ENCODE measurements around the gene TCAIM. TPM values are rescaled to one million over a fixed set of nuclear protein-coding genes. Genes with fewer than 3 reads are reported as not detected.

TCAIM gene
- total RNA-seq, 1 experiment from 2014 or later: 24.9 TPM

DNA sequence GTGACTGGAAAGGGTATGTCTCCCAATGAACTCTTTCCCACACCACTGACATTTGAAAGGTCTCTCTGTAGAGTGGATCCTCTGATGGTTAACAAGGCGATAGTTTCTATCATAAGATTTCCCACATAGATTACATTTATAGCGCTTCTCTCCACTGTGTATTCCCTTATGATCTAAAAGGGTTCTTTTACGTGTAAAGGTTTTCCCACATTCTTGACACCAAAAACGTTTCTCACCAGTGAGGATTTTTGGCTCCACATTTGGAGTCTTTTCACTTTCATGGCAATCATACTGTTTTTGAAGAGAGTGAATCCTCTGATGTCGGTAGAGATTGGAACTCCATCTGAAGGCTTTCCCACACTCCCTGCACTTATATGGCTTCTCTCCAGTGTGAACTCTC is 108.4 kb downstream of the TCAIM start:
- H3K27ac Mint-ChIP-seq (ENCODE audit: unreplicated experiment): no peak overlapping the region
- H3K4me1 Mint-ChIP-seq (ENCODE audit: low read depth, unreplicated experiment): no peaks in the 10 kb centered on the region
- H3K4me3 Mint-ChIP-seq (ENCODE audit: low read depth, unreplicated experiment): no peak overlapping the region
- TF ChIP-seq, protein P1, sequence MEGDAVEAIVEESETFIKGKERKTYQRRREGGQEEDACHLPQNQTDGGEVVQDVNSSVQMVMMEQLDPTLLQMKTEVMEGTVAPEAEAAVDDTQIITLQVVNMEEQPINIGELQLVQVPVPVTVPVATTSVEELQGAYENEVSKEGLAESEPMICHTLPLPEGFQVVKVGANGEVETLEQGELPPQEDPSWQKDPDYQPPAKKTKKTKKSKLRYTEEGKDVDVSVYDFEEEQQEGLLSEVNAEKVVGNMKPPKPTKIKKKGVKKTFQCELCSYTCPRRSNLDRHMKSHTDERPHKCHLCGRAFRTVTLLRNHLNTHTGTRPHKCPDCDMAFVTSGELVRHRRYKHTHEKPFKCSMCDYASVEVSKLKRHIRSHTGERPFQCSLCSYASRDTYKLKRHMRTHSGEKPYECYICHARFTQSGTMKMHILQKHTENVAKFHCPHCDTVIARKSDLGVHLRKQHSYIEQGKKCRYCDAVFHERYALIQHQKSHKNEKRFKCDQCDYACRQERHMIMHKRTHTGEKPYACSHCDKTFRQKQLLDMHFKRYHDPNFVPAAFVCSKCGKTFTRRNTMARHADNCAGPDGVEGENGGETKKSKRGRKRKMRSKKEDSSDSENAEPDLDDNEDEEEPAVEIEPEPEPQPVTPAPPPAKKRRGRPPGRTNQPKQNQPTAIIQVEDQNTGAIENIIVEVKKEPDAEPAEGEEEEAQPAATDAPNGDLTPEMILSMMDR (IDR thresholded peaks at IDR 0.05; ENCODE audit: unreplicated experiment): no peak
- DNase-seq: no peak
- peaks cover 14% of the 10 kb centered on the region for H3K9me3 Mint-ChIP-seq (ENCODE audit: low read depth, unreplicated experiment)
- H3K36me3 Mint-ChIP-seq (ENCODE audit: insufficient read depth, unreplicated experiment): peaks cover 28% of the 10 kb centered on the region
- intact Hi-C loops (cut with micrococcal nuclease; ENCODE audit: unreplicated experiment): no loop called here
- CTCF ChIA-PET: no interaction called here
- H3K27me3 Mint-ChIP-seq (ENCODE audit: unreplicated experiment): no peaks in the 10 kb centered on the region
- BruUV-seq (replicated peaks): no TSS peak

DNA sequence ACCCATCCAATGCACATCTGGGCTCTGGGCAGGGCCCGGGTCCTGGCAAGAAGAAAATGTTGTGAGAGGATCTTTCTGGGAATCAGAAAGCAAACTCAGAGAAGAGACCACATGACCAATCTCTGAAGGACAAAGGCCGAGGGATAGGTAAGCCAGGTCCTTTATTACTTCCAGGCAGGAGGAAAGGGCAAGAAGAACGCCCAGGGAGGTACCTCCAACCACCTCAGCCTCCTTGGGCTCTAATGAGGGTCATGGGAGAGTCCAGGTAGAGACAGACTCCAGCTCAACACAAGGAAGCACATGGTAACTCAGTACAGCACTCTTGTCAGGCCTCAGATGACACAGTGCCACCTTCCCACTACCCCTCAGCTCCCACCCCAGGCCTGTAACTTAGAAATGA is 112.9 kb downstream of the TCAIM start:
- Mint-ChIP-seq H3K27ac (ENCODE audit: unreplicated experiment) (no peak overlapping the region), H3K4me3 (ENCODE audit: low read depth, unreplicated experiment) (no peak overlapping the region), H3K36me3 (ENCODE audit: insufficient read depth, unreplicated experiment) (peaks cover 55% of the 10 kb centered on the region), H3K27me3 (ENCODE audit: unreplicated experiment) (no peaks in the 10 kb centered on the region), H3K4me1 (ENCODE audit: low read depth, unreplicated experiment) (no peaks in the 10 kb centered on the region), H3K9me3 (ENCODE audit: low read depth, unreplicated experiment) (peaks cover 18% of the 10 kb centered on the region)
- TF ChIP-seq, protein P1 (IDR thresholded peaks at IDR 0.05; ENCODE audit: unreplicated experiment): no peak
- DNase-seq: no peak
- BruUV-seq (replicated peaks): no TSS peak
- CTCF ChIA-PET: no interaction called here
- intact Hi-C loops (cut with micrococcal nuclease; ENCODE audit: unreplicated experiment): no loop called here

DNA sequence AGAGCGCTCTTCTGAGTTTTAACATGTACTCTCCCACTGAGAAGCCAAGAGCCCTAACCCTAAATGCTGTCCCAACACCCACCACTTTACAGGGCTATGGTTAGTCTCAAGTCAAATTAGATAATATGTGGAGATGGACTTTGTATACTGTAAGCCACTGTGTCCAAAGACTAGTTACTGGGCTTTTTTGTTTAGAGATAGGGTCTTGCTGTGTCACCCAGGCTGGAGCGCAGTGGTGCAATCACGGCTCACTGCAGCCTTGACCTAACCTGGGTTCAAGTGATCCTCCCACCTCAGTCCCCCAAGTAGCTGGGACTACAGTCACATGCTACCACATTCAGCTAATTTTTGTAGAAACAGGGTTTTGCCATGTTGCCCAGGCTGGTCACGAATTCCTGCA is 115.7 kb downstream of the TCAIM start:
- CTCF ChIA-PET: no interaction called here
- Mint-ChIP-seq H3K4me1 (ENCODE audit: low read depth, unreplicated experiment) (no peaks in the 10 kb centered on the region), H3K4me3 (ENCODE audit: low read depth, unreplicated experiment) (no peak overlapping the region), H3K36me3 (ENCODE audit: insufficient read depth, unreplicated experiment) (peaks cover 36% of the 10 kb centered on the region), H3K27me3 (ENCODE audit: unreplicated experiment) (no peaks in the 10 kb centered on the region), H3K9me3 (ENCODE audit: low read depth, unreplicated experiment) (peaks cover 15% of the 10 kb centered on the region), H3K27ac (ENCODE audit: unreplicated experiment) (no peak overlapping the region)
- DNase-seq: no peak
- BruUV-seq (replicated peaks): no TSS peak
- TF ChIP-seq, protein P1 (IDR thresholded peaks at IDR 0.05; ENCODE audit: unreplicated experiment): no peak
- intact Hi-C loops (cut with micrococcal nuclease; ENCODE audit: unreplicated experiment): no loop called here

DNA sequence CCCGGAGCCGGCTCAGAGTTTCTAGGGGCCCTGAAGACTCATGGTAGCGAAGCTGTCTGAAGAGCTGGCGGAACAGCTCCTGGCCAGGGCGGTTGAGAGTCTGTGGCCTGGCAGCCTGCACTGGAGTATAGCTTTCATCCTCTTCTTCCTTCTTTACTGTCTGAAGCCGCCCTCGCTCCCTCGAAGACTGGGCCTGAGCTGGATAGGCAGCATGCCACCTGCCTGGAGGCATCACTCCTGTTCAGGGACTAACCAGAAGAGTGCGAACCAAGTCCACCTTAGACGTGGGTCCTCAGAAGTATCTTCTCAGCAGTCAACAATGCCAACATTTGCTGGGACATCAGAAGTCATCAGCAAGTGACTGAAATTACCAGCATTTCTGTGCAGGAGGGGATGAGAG is 116.8 kb downstream of the TCAIM start:
- Mint-ChIP-seq H3K4me3 (ENCODE audit: low read depth, unreplicated experiment) (no peak overlapping the region), H3K36me3 (ENCODE audit: insufficient read depth, unreplicated experiment) (peaks cover 35% of the 10 kb centered on the region), H3K27ac (ENCODE audit: unreplicated experiment) (no peak overlapping the region), H3K27me3 (ENCODE audit: unreplicated experiment) (no peaks in the 10 kb centered on the region), H3K4me1 (ENCODE audit: low read depth, unreplicated experiment) (no peaks in the 10 kb centered on the region), H3K9me3 (ENCODE audit: low read depth, unreplicated experiment) (peaks cover 17% of the 10 kb centered on the region)
- TF ChIP-seq, protein P1 (IDR thresholded peaks at IDR 0.05; ENCODE audit: unreplicated experiment): no peak
- intact Hi-C loops (cut with micrococcal nuclease; ENCODE audit: unreplicated experiment): no loop called here
- CTCF ChIA-PET: no interaction called here
- no peak for DNase-seq
- BruUV-seq (replicated peaks): no TSS peak

Other genes with a start within 250 kb of the TCAIM start
- gene TOPAZ1, start 96.9 kb upstream of the TCAIM start, total RNA-seq (2022): not detected in 2 replicates
- 17.3 and 18.8 TPM in 2 replicates for gene ZNF445, start 138.9 kb downstream of the TCAIM start, total RNA-seq (2022)
- 0.39 and 0.59 TPM in 2 replicates for gene ZKSCAN7, start 216.4 kb downstream of the TCAIM start, total RNA-seq (2022)
- gene ZNF660, start 246.2 kb downstream of the TCAIM start, total RNA-seq (2022): 0.95 and 1.4 TPM in 2 replicates

All from Calu3 (cell line).